Erythroblast (primary cell): ENCODE data around the gene SBF2.

Source experiments
- DNase-seq, 2 experiments: peaks; one replicate each; lab custom pipeline; 2025; lab: John Stamatoyannopoulos, UW
- GATA1 ChIP-seq: IDR thresholded peaks from 2 replicates; pipeline ENCODE4 v1.6.1; 2011; ENCODE audit warnings: low read depth, mild to moderate bottlenecking, control low read depth, low read length, moderate library complexity
- POLR2A ChIP-seq: IDR thresholded peaks from 2 replicates; pipeline ENCODE4 v1.6.1; 2011; ENCODE audit warnings: mild to moderate bottlenecking, low read length

The SBF2 gene

DNA sequence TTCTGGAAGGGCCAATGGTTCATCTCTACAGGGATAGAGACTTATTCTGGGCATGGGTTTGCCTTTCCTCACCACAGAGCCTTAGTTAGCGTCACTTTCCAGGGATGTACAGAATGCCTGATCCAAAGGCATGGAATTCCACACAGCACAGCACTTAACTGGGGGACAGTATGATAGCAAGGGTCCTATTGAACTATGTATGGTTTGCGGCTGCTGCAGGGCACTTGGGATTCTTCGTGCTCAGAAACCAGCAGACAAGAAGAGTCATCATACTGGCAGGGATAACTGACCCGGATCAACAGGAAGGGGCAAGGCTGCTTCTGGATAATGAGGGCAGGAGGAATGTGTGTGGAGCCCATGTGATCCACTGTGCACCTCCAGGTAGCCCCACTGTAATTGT lies 524.4 kb downstream of the SBF2 start:
- TF ChIP-seq GATA1 (no peak), POLR2A (no peak)
- DNase-seq = no peak

- TF ChIP-seq POLR2A (no peak), GATA1 (no peak)
- no peak for DNase-seq
These were observed 528.5 kb downstream of the SBF2 start for GRCh38 chr11:9765320-9766101.

DNA sequence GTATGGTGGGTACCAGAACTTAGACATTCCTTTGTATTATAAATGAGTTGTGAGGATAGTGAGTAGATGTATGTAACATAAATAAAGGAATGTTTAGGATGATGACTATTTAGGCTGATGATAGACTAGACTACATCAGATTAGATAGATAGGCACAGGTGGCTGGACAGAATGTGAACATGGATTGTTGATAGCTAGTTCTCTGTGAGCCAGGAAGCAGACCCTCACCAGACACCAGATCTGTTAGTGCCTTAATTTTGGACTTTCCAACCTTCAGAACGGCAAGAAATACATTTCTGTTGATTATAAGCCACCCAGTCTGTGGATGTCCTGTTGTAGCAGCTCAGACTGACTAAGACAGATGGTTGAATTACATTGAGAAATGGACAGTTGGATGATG lies 530.7 kb downstream of the SBF2 start:
- no peak for DNase-seq
- TF ChIP-seq GATA1 = no peak
- TF ChIP-seq POLR2A = no peak

DNA sequence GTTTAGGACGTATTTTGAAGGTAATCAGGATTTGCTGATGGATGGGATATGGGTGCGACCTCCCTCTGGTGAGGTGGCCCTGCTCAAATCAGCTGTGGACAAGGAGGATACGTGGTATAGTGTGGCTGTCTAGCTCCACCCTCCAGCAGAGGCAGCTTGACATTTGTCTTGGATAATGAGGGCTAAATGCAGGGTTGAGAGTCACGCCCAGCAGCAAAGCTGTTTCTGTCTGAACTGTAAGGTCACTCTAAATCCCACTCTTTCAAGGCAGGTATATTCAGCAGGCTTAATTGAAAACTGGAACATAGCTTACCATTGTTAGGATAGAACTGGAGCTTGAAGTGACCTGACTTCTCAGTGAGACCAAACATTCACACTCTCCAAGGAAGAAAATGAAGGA lies 531.5 kb downstream of the SBF2 start:
- TF ChIP-seq POLR2A (no peak), GATA1 (no peak)
- DNase-seq = no peak

DNA sequence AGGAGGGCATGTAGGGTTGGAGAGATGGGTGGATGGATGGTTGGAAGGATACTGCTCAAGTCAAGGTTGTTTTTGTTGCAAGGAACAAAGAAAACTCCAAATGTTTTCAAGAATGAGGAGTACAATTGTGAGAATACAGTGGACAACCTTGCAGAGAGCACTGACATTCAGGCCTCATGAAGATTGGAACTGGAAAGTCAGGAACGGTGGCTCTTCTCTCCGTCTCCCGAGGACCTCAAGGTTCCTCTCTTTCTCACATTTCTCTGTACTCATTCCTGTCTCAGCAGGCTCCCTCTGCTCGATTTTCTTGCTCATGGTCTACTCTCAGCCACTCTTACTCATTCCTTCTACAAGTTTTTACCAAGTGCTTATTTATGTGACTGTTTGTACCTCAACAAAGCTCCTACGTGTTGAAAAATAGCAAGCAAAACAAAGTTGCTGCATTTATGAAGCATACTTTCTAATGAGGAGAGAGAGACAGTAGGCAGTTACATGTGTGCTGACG lies 532.5 kb downstream of the SBF2 start:
- no peak for DNase-seq
- TF ChIP-seq GATA1 (no peak), POLR2A (no peak)

GRCh38 chr11:9760193-9760575 lies 533.8 kb downstream of the SBF2 start:
- TF ChIP-seq GATA1 (no peak), POLR2A (no peak)
- DNase-seq = no peak

DNA sequence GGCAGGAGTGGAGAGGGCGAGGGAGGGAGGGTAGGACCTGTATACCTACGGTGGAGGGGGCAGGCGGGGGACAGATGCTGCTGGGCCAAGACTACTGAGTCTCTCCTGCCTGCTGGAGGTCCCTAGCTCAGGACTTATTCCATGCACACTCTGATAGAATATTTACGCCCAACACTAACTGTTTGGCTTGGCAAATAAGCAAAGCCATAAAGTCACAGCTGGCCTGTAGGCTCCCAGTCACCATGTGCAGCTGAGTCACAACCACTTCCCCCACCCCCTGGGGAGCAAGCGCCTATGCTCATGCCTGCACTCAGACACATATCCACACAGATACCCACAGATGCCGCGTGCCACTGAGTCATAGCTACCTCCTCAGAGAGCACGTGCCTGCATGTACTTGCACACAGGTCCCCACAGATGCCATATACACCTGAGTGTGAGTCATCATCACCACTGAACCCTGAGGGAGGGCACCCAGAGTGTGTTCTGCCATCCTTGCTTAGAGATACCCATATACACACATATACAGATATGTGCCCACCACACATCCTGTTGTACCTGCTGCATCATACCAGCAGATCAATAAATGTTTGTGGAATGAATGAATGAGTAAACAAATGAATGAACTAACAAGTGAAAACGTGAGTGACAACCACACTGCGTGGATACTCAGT lies 534.4 kb downstream of the SBF2 start:
- DNase-seq = peak; percentile 50 to 69

DNA sequence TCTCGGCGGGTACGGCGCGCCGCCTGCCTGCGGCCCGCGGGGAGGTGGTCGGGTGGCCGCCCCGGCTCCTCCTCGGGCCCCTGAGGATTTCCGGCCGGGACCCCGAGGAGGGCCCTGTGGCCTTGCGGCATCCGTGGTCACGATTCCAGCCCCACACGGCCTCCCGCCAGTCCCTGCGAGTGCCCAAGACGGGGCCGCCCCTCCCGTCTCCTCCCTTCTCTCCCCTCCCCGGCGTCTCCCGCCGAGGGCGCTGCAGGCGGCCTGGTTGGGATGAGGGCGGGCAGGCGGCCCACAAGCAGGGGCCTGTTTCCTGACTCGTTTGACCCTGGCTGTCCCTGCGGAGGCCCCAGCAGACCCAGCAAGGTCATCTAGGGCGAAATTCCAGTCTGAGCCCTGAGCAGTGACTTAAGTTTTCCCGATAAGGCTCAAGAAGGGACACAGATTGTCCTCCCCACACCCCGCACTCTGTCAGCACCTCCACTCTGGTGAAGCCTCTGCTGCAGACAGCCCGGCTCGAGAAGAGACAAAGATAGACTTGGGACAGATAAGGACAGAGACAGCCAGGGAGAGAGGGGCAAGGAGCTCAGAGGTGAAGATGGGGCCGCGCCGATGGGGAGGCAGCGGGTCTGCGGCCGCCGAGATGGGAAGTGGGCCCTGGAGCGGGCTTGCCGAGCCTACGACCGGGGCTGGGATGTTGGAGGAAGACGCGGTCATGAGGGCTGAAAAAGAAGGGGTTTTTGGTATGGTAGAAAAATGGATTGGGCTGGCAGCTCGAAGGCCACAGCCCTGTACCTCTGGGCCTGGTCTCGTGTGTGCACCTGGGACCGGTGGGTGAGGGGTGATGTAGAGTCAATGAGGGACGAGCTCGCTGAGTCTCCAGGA lies 535.1 kb downstream of the SBF2 start:
- TF ChIP-seq GATA1 = no peak
- TF ChIP-seq POLR2A = no peak
- peak; percentile 71 to 79 for DNase-seq

More for the DNA sequence above, 534.4 kb downstream of the SBF2 start:
- TF ChIP-seq GATA1 = no peak
- no peak for TF ChIP-seq POLR2A

- DNase-seq = peak; percentile 88 to 94
- TF ChIP-seq POLR2A (no peak), GATA1 (no peak)
These were observed 536.0 kb downstream of the SBF2 start for GRCh38 chr11:9757809-9758636.

DNA sequence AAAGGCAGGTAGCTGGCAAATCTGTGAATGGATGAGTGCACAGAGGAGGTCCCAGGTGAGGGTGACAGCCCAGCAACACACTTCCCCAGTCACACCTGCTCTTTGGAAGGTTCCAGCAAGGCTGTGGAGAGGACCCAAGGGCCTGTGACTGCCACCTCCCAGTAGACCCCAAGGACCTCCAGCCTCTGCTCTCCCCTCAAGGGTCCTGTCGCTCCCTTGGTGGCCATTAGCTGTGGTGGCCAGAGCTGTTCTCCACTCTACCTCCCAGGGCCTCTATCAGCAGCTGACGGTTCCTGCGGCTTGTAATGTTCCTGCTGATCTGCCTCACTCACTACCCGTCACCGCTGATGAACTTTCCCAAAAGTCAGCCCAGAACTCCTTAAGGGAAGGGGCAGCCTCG lies 537.1 kb downstream of the SBF2 start:
- TF ChIP-seq POLR2A (no peak), GATA1 (no peak)
- DNase-seq = no peak

- no peak for DNase-seq
- TF ChIP-seq POLR2A = no peak
- no peak for TF ChIP-seq GATA1
These were observed 537.6 kb downstream of the SBF2 start for GRCh38 chr11:9756461-9756860.

GRCh38 chr11:9755561-9756185 lies 538.3 kb downstream of the SBF2 start:
- DNase-seq = no peak
- TF ChIP-seq POLR2A = no peak
- TF ChIP-seq GATA1 = no peak

DNA sequence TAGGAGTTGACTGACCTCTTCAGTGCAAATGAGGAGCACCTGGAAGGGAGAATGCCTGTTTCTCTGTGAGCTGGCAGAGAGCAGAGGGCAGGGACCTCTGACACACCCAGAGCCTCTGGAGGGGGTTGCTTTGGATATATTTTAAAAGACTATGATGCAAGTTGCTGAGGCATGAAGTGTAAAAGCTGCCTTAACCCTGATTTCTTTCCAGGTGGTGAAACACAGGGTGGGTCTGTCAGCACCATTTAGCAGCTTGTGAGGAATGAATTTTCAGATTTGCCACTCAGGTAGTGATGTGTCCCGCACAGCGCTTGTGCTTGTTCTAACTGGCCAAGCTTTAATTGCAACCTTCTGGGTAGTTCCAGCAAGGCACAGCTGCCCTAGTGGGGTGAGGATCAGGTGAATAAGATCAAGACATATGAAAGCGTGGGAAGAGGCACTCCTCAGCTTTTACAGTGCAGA lies 540.0 kb downstream of the SBF2 start:
- TF ChIP-seq GATA1 = no peak
- no peak for TF ChIP-seq POLR2A
- DNase-seq = no peak
